RWPE2 (cell line): Measurements from ENCODE around the gene RPS15.

ENCODE experiments used
- ATAC-seq: fragments of 200-7000 bp; cut with Tn5 transposase; 3 replicates; pipeline ENCODE4 v1.9.1; 2021; ENCODE audit warnings: low read depth
- DNase-seq: peaks from one replicate; pipeline ENCODE4 v3.0.0-alpha.2; 2020; ENCODE audit warnings: low spot score
- H3K27ac ChIP-seq: fragments of 450-650 bp; 2 replicates; pipeline ENCODE4 v1.5.1; 2017; ENCODE audit warnings: mild to moderate bottlenecking; ENCODE audit not compliant: poor library complexity, severe bottlenecking
- H3K27me3 ChIP-seq: fragments of 250-450 bp; sonication (Bioruptor Pico); 2 replicates; pipeline ENCODE4 v1.5.1; 2021; ENCODE audit warnings: mild to moderate bottlenecking, moderate library complexity; ENCODE audit not compliant: insufficient read depth, poor library complexity, severe bottlenecking
- H3K36me3 ChIP-seq: fragments of 250-450 bp; sonication (Bioruptor Pico); 2 replicates; pipeline ENCODE4 v1.5.1; 2020; ENCODE audit warnings: low read depth, mild to moderate bottlenecking, moderate library complexity
- H3K4me1 ChIP-seq: fragments of 250-450 bp; sonication (Bioruptor Pico); 2 replicates; pipeline ENCODE4 v1.5.1; 2021; ENCODE audit warnings: mild to moderate bottlenecking, moderate library complexity; ENCODE audit not compliant: insufficient read depth, poor library complexity, severe bottlenecking
- H3K4me3 ChIP-seq: fragments of 250-450 bp; sonication (Bioruptor Pico); 2 replicates; pipeline ENCODE4 v1.5.1; 2021; ENCODE audit warnings: mild to moderate bottlenecking, moderate library complexity; ENCODE audit not compliant: severe bottlenecking
- H3K9me3 ChIP-seq: fragments of 250-450 bp; sonication (Bioruptor Pico); 2 replicates; pipeline ENCODE4 v1.5.1; 2021; ENCODE audit warnings: mild to moderate bottlenecking, moderate library complexity; ENCODE audit not compliant: severe bottlenecking
- TF ChIP-seq, protein P1 (sequence below): fragments of 450-650 bp; IDR thresholded peaks from one replicate; pipeline ENCODE4 v1.5.1; 2017; ENCODE audit warnings: mild to moderate bottlenecking, moderate library complexity; ENCODE audit not compliant: poor library complexity, severe bottlenecking

The RPS15 gene

DNA sequence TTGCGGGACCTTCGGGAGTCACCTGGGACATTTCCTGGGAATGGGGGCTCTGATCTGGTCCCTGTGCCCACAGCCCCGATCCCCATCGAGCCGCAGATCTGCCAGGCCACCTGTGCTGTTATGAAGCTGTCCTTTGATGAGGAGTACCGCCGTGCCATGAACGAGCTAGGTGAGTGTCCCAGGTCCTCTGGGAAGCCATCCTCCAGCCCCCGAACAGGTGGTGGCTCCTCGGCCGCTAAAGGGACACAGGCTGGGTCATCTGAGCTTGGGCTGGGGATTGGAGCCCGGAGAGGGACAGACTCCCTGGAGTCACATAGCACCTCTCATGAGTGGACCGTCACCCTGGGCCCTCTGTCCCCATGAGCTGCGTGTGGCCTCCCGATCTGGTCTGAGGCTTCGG lies 19.7 kb downstream of the RPS15 start:
- H3K4me3 ChIP-seq, result no peak overlapping the region
- ATAC-seq (no peak), DNase-seq (no peak)
- H3K27ac ChIP-seq, result no peak overlapping the region
- H3K27me3 ChIP-seq, result peaks cover 29% of the 10 kb centered on the region
- TF ChIP-seq, protein P1, sequence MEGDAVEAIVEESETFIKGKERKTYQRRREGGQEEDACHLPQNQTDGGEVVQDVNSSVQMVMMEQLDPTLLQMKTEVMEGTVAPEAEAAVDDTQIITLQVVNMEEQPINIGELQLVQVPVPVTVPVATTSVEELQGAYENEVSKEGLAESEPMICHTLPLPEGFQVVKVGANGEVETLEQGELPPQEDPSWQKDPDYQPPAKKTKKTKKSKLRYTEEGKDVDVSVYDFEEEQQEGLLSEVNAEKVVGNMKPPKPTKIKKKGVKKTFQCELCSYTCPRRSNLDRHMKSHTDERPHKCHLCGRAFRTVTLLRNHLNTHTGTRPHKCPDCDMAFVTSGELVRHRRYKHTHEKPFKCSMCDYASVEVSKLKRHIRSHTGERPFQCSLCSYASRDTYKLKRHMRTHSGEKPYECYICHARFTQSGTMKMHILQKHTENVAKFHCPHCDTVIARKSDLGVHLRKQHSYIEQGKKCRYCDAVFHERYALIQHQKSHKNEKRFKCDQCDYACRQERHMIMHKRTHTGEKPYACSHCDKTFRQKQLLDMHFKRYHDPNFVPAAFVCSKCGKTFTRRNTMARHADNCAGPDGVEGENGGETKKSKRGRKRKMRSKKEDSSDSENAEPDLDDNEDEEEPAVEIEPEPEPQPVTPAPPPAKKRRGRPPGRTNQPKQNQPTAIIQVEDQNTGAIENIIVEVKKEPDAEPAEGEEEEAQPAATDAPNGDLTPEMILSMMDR, result no peak
- H3K36me3 ChIP-seq, result no peaks in the 10 kb centered on the region
- H3K9me3 ChIP-seq, result no peaks in the 10 kb centered on the region
- no peaks in the 10 kb centered on the region for H3K4me1 ChIP-seq

DNA sequence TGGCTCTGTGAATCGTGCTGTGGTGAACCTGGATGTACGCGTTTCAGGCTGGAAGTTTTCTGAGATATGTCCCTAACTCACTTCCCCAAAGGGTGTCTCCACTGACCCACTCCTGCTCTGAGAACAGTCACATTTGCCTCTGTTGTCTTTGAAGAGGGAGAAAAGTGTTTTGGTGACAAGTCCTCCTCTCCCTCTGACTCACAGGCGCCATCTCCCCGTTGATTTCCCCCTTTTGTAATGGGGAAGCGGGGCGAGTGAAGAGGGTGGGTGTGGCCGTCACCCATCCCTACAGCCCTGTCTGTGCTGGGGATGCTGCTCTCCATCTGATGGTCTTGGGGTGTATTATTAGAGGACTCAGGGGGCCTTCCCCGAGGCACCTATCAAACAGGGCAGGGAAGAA lies 21.3 kb downstream of the RPS15 start:
- no peak for ATAC-seq
- no peak for DNase-seq
- TF ChIP-seq, protein P1, result no peak
- Histone ChIP-seq H3K27ac (no peak overlapping the region), H3K4me1 (no peaks in the 10 kb centered on the region), H3K27me3 (peaks cover 16% of the 10 kb centered on the region), H3K9me3 (no peaks in the 10 kb centered on the region), H3K4me3 (no peak overlapping the region), H3K36me3 (no peaks in the 10 kb centered on the region)

DNA sequence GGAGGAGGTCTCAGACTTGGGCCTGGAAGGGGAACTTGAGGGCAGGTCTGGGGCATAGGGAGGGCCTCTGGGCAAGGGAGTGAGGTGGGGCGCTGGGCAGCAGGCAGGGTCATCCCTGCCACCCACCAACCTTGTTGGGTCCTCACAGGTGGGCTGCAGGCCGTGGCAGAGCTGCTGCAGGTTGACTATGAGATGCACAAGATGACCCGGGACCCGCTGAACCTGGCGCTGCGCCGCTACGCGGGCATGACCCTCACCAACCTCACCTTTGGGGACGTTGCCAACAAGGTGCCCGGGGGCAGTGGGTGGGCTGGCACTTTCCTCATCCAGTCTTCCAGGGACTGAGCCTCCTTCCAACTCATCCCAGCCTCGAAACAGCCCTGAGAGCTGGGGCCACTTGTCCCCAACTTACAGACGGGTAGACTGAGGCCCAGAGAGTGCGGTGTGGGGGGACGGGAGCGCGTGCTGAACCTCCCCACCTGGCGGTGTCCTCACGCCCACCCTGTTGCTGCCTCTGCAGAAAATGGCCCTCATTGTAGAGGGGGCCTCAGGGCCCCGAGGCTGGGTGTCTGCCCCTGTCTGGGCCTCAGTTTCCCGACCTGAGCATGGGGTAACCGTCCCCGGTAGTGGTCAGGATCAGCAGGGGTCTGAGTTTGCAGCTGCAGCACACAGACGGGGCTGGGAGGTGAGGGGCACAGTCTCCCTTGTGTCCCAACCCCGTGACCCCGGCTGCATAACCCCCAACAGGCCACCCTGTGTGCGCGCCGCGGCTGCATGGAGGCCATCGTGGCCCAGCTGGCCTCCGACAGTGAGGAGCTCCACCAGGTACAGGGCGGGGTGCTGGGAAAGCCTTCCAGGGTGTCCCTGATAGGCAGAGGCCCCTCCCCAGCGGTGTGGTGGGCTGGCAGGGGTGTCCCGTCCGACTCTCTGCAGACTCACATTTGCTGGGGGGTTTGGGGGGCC lies 22.1 kb downstream of the RPS15 start:
- Histone ChIP-seq H3K9me3 (no peaks in the 10 kb centered on the region), H3K4me1 (no peaks in the 10 kb centered on the region), H3K36me3 (no peaks in the 10 kb centered on the region), H3K27ac (no peak overlapping the region), H3K4me3 (no peak overlapping the region), H3K27me3 (peaks cover 20% of the 10 kb centered on the region)
- ATAC-seq (no peak), DNase-seq (no peak)
- TF ChIP-seq, protein P1, result no peak

DNA sequence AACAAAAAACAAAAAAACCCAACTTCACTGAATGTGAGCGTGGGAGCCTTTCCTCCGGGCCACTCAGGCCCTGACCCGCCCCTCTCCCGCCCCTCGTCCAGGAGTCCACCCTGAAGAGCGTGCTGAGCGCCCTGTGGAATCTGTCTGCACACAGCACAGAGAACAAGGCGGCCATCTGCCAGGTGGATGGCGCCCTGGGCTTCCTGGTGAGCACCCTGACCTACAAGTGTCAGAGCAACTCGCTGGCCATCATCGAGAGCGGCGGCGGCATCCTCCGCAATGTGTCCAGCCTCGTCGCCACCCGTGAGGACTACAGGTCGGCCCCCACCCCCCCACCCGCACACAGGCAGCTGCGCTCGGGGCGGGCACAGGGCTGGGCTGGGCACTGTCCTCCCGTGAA lies 23.7 kb downstream of the RPS15 start:
- H3K36me3 ChIP-seq, result no peaks in the 10 kb centered on the region
- ATAC-seq (no peak), DNase-seq (no peak)
- no peak overlapping the region for H3K27ac ChIP-seq
- H3K9me3 ChIP-seq, result no peaks in the 10 kb centered on the region
- TF ChIP-seq, protein P1, result no peak
- no peak overlapping the region for H3K4me3 ChIP-seq
- H3K4me1 ChIP-seq, result no peaks in the 10 kb centered on the region
- H3K27me3 ChIP-seq, result peaks cover 23% of the 10 kb centered on the region
